Subcutaneous abdominal adipose tissue (tissue), 5 donors: Measurements from ENCODE around the gene LPP.

Experiments used
- H3K27ac ChIP-seq: one replicate; pipeline ENCODE4 v1.7.0; 2013; ENCODE audit warnings: low read depth, mild to moderate bottlenecking, inconsistent platforms, low read length, moderate library complexity
- H3K27me3 ChIP-seq, 5 donors: one replicate each; pipeline ENCODE4 v1.7.0; 2013; ENCODE audit warnings: low read length in 5 of 5, inconsistent platforms in 1 of 5; ENCODE audit not compliant: control insufficient read depth in 5 of 5, insufficient read depth in 4 of 5
- H3K36me3 ChIP-seq, 5 donors: one replicate each; pipeline ENCODE4 v1.7.0; 2013; ENCODE audit warnings: low read length in 5 of 5; ENCODE audit not compliant: control insufficient read depth in 5 of 5, insufficient read depth in 5 of 5
- H3K4me1 ChIP-seq, 5 donors: one replicate each; pipeline ENCODE4 v1.7.0; 2013; ENCODE audit warnings: low read length in 5 of 5, mild to moderate bottlenecking in 3 of 5, moderate library complexity in 1 of 5; ENCODE audit not compliant: control insufficient read depth in 5 of 5, insufficient read depth in 5 of 5
- H3K4me3 ChIP-seq, 5 donors: one replicate each; pipeline ENCODE4 v1.7.0; 2013; ENCODE audit warnings: low read length in 5 of 5, low read depth in 1 of 5
- H3K9ac ChIP-seq, 5 donors: one replicate each; pipeline ENCODE4 v1.7.0; 2013; ENCODE audit warnings: low read length in 5 of 5, mild to moderate bottlenecking in 4 of 5, moderate library complexity in 3 of 5
- H3K9me3 ChIP-seq, 5 donors: one replicate each; pipeline ENCODE4 v1.7.0; 2013; ENCODE audit warnings: low read length in 5 of 5; ENCODE audit not compliant: control insufficient read depth in 5 of 5
- donor health status: healthy.
- donor health status: healthy.
- donor health status: healthy.
- donor health status: healthy.
- donor health status: healthy.

The LPP gene

DNA sequence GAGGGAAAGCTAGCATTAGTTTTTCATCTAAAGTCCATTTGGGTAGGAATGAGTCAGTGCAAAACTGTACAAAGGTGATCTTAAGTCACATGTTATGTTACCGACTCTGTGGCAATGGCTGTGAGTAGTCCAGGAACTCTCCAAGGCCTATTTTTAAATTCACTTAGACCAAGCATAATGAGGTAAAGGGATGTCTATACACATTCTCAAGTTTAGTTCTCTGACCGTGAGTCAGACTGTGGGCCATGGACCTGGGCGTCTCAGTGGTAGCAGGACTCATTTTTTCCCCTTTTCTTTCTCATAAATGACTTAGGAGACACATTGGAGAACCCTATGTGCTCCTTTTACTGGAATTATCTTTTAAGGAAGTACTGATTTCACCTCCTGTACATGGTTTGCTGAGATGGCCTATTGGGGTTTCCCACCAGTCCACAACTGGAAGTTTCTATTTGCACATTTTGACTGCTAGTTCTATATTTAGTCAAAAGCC is 529.1 kb downstream of the LPP start:
- H3K9me3 ChIP-seq = no peaks in the 10 kb centered on the region
- H3K4me3 ChIP-seq = no peak overlapping the region
- H3K4me1 ChIP-seq = peaks cover 0 to 27% (median 24%) of the 10 kb centered on the region in 5 donors
- peak overlapping the region in 2 of 5 donors; percentile 19 to 63 for H3K9ac ChIP-seq
- no peaks in the 10 kb centered on the region for H3K36me3 ChIP-seq
- H3K27me3 ChIP-seq = no peaks in the 10 kb centered on the region
- peak overlapping the region; percentile 73 for H3K27ac ChIP-seq

DNA sequence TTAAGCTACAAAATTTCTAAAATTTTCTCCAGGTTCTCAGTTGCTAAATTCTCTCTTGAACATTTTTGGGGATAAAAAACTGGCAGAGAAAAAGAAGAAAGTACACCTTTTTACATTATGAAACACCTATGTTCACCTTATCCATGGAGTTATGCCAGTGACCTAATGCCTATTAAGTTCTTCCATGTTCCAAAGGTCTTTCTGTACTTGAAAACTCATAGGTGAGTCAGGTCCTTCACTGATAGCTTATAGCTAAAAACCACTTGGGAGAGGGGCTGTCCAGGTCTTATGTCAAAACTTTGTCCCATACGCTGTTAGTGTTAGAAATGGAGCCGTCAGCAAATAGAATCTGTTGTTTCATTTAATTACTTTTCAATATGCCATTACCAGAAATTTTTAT is 530.3 kb downstream of the LPP start:
- Histone ChIP-seq H3K9me3 (no peaks in the 10 kb centered on the region), H3K4me3 (no peak overlapping the region), H3K27me3 (no peaks in the 10 kb centered on the region), H3K36me3 (no peaks in the 10 kb centered on the region), H3K9ac (no peak overlapping the region), H3K27ac (peak overlapping the region; percentile 73), H3K4me1 (peaks cover 5 to 34% (median 31%) of the 10 kb centered on the region in 5 donors)

DNA sequence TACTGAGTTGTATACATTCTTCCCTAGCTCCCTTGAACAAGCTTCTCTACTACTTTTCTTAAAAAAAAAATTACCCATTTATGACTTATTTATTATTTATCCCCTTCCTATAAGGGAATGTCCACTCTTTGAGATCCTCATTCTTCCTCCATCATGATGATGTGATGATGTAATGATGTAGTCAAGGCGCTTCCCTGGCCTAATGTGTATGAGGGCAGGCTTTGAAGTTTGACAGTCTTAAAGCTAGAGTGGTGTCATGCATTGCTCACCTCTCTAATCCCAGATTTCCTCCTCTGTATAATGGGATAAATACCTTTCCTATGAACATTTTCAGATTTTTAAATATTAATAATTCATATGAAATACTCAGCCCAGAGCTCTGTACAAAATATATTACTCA is 531.8 kb downstream of the LPP start:
- Histone ChIP-seq H3K9me3 (no peaks in the 10 kb centered on the region), H3K27ac (no peak overlapping the region), H3K27me3 (no peaks in the 10 kb centered on the region), H3K4me3 (no peak overlapping the region), H3K4me1 (peaks cover 6 to 36% (median 28%) of the 10 kb centered on the region in 5 donors), H3K36me3 (no peaks in the 10 kb centered on the region), H3K9ac (no peak overlapping the region)

DNA sequence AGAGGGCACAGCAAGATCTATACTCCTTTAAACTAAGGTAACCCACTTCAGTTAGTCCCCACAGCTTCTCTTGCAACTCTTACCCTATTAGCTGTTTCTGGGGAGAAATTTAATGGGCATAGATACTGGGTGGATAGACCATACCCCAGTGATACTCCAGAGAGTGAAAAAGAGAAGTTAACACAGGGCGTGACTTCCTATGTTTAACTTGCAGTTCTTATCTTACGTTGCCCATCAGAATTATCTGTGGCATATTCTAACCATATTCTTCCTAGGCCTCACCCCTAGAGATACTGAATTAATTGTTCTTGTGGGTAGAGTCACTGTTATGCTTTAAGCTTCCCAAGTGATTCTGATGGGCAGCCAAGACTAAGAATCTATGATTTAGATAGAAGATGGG is 532.4 kb downstream of the LPP start:
- no peak overlapping the region for H3K9ac ChIP-seq
- no peaks in the 10 kb centered on the region for H3K36me3 ChIP-seq
- peaks cover 6 to 36% (median 28%) of the 10 kb centered on the region in 5 donors for H3K4me1 ChIP-seq
- H3K27ac ChIP-seq = no peak overlapping the region
- H3K9me3 ChIP-seq = no peaks in the 10 kb centered on the region
- H3K27me3 ChIP-seq = no peaks in the 10 kb centered on the region
- no peak overlapping the region for H3K4me3 ChIP-seq

DNA sequence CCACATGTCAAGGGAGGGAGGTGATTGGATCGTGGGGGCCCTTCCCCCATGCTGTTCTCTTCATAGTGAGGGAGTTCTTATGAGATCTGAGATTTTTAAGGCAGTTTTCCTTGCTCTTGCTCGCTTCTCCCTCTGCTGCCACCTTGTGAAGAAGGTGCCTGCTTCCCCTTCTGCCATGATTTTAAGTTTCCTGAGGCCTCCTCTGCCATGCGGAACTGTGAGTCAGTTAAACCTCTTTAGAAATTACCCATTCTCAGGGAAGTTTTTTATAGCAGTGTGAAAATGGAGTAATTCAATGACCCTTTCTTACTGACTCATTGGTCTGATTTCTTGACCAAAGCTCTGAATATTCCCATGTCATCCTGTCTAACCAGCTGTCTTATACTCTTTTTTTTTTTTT is 533.4 kb downstream of the LPP start:
- Histone ChIP-seq H3K27me3 (no peaks in the 10 kb centered on the region), H3K27ac (no peak overlapping the region), H3K9me3 (no peaks in the 10 kb centered on the region), H3K36me3 (no peaks in the 10 kb centered on the region), H3K9ac (no peak overlapping the region), H3K4me1 (peaks cover 6 to 27% (median 26%) of the 10 kb centered on the region in 5 donors), H3K4me3 (no peak overlapping the region)

DNA sequence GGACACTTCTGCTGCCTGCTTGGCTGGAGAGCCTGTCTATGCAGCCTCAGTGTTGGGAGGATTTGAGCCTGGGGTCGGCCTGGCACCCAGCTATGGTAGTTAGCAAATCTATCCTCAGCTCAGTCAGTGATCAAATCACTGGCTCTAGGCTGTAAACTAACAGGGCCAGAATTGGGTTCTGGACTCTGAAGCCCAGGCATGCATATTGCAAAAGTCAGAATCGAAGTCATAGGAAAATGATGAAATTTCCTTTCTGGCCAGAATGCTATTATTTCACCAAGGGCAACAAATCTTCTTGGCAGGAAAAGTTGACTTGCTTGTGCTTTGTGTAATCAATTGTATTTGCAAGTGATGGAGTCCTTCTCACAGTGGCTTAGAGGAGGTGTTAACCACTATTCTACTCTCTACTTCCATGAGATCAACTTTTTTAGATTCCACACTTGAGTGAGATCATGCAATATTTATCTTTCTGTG is 535.2 kb downstream of the LPP start:
- Histone ChIP-seq H3K4me1 (peaks cover 5 to 14% (median 12%) of the 10 kb centered on the region in 5 donors), H3K27ac (peak overlapping the region; percentile 78), H3K36me3 (no peaks in the 10 kb centered on the region), H3K9me3 (no peaks in the 10 kb centered on the region), H3K4me3 (no peak overlapping the region), H3K9ac (peak overlapping the region in 2 of 5 donors; percentile 4 to 7), H3K27me3 (no peaks in the 10 kb centered on the region)

DNA sequence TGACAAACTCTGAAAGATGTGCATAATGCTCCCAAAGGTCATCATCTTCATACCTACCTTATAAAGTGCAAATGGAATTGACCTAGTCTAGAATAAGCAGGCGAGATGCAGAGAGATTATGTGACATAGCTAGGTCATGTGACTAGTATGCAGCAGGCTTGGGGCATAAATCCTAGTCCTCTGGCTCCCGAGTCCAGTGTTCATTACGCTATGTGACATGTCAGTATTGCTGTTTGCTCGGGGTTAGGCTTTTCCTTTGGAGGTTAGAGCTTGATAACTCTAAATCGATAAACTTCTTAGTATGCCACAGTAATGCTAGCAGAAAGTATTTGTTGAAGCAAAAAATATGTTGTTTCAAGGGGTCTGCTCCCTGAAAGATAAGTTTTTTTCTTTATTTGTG is 536.1 kb downstream of the LPP start:
- H3K9ac ChIP-seq = no peak overlapping the region
- H3K4me3 ChIP-seq = no peak overlapping the region
- no peaks in the 10 kb centered on the region for H3K27me3 ChIP-seq
- no peaks in the 10 kb centered on the region for H3K9me3 ChIP-seq
- H3K27ac ChIP-seq = no peak overlapping the region
- no peaks in the 10 kb centered on the region for H3K36me3 ChIP-seq
- peaks cover 5 to 14% (median 12%) of the 10 kb centered on the region in 5 donors for H3K4me1 ChIP-seq

DNA sequence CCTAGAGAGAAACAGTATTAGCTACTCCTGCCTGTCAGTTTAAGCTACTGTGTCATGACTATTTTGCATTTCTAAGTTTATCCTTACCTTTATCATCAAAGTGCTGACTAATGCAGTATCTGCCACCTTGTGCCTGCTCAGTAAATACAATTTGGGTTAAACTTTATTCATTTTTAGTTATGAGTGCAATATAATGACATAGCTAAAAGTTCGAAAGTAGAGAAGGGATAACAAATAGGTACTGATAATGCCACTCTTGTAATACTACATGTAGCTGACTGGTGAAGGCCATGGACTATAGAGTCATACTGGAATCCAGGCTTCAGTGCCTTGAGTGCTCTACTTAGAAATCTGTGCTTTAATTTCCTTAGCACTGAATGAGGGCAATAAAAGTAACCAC is 537.0 kb downstream of the LPP start:
- H3K4me3 ChIP-seq = no peak overlapping the region
- no peak overlapping the region for H3K9ac ChIP-seq
- H3K27me3 ChIP-seq = no peaks in the 10 kb centered on the region
- H3K27ac ChIP-seq = no peak overlapping the region
- no peaks in the 10 kb centered on the region for H3K9me3 ChIP-seq
- no peaks in the 10 kb centered on the region for H3K36me3 ChIP-seq
- H3K4me1 ChIP-seq = peaks cover 5 to 14% (median 12%) of the 10 kb centered on the region in 5 donors

DNA sequence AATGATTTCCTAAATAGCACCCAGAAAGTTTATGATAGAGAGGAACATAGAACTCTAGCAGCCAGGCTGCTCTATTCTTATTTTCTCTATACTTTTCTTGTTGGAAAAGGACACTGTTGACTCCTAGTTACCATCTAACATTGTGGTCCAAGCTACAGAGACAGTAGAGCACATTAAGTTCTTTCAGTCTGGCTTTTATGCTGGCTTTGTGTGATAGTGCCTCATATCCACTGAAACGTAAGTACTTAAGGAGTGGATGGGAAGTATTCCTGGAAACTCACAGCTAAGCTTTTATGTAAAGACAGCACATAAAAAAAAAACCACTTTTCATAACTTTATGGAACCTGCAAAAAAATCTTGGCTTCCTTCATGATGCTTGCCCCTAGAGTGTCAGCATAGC is 537.7 kb downstream of the LPP start:
- no peak overlapping the region for H3K27ac ChIP-seq
- H3K4me1 ChIP-seq = peaks cover 5 to 14% (median 12%) of the 10 kb centered on the region in 5 donors
- no peaks in the 10 kb centered on the region for H3K27me3 ChIP-seq
- H3K9me3 ChIP-seq = no peaks in the 10 kb centered on the region
- H3K4me3 ChIP-seq = no peak overlapping the region
- H3K36me3 ChIP-seq = no peaks in the 10 kb centered on the region
- H3K9ac ChIP-seq = no peak overlapping the region

DNA sequence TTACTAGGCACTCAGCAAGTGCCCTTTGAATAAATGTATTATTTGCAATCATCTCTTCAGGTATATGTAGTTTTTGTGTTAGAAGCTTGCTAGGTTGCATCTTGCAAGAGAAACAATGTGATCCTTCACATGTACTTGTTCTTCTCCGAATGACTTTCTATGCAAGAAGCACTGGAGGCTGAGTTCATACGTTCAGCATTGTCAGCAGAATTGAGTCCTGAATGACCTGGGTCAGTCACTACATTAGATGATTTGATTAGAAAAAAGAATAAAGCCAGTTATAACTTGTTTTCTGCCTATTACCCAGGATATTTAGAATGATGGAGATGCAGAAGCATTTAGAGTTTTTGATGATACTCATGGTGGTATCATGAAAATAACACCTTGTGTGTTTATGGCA is 538.7 kb downstream of the LPP start:
- Histone ChIP-seq H3K4me3 (no peak overlapping the region), H3K9ac (no peak overlapping the region), H3K9me3 (no peaks in the 10 kb centered on the region), H3K27me3 (no peaks in the 10 kb centered on the region), H3K27ac (no peak overlapping the region), H3K4me1 (peaks cover 5 to 13% (median 10%) of the 10 kb centered on the region in 5 donors), H3K36me3 (no peaks in the 10 kb centered on the region)
